HPDE6-E6E7 (cell line): Measurements from ENCODE around the gene HYAL2.

Experiments
- DNase-seq: peaks from one replicate; pipeline ENCODE4 v3.0.0; 2011; ENCODE audit warnings: missing footprints; ENCODE audit errors: extremely low spot score

The HYAL2 gene

DNA sequence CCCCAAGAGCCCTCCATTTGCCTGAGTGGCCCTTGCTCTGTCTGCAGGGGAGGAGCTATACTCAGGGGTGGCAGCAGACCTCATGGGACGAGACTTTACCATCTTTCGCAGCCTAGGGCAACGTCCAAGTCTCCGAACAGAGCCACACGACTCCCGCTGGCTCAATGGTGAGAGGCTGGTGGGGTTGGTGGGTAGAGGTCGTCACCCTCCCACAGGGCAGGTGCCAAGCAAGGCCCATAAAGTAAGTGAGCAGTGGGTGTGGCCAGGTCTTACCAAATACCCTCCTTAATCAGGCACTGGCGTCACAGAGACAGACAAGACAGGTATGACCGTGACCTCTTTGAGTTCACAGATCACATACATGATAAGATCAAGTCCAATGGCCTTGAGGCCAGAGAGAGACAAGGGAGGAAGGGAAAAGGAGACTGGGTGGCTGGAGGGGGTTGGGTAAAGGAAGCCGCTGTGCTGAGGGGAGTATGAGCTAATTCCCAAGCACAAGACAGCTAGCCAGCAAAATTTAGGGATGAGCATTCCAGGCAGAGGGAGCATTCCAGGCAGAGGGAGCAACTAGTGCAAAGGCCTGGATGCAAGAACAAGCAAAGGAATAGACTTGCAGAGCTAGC is 51.1 kb downstream of the HYAL2 start:
- no peak for DNase-seq

GRCh38 chr3:50270422-50271224 is 51.9 kb downstream of the HYAL2 start:
- no peak for DNase-seq

DNA sequence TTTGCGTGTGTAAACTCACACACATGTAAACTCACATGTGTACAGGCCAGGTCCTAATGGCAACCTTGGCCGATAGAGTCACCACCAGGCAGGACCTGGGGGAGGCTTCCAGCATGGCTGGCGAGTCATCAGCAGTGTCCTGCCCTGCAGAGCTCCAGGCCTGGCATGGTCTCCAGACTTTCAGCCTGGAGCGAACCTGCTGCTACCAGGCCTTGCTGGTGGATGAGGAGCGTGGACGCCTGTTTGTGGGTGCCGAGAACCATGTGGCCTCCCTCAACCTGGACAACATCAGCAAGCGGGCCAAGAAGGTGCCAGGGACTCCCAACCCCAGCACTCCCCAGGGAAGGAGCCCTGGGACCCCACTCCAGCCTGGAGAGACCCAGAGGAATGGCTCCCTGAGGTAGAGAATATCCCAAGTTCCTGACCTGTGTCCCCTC is 52.5 kb downstream of the HYAL2 start:
- DNase-seq = no peak

DNA sequence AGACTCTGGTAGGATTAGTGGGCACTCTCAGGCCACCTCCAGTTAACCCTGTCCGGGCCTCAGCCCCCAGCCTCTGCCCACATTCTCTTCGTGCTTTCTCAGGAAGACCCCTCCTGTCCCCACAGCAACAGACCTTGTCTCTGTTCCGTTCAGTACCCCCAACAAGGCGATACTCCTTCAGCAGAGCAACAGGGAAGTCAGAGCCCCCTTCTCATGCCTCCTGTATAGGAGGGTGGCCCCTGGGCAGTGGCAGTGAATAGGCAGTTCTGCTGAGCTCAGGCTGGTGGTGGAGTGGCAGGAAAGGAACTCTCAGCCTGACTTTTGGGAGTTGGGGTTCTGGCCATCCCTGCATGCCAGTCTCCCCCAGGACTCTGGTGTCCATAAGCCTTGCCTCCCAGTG is 53.1 kb downstream of the HYAL2 start:
- DNase-seq = no peak

GRCh38 chr3:50268703-50269451 is 53.7 kb downstream of the HYAL2 start, which contains the start of gene SEMA3B:
Gene SEMA3B, plus strand, starts transcription at chr3:50269147. Its CDS starts 94 bp downstream, at chr3:50269241.
- DNase-seq = peak; percentile 58

DNA sequence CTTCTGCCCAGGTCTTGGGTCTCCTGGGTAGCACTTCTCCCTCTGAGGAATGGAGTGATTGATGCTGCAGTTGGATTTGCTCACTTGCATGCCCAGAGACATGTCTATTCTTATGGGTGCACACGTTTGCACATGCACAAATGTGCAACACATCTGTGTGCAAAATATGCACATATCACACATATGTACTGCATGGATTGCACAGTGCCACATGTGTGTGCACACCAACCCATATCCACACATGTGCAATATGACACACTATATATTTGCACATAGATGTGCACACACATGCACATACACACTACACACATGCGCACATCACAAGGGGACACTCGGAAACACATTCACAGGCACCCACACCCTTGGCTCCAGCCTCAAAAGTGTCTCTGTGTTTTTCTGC is 54.3 kb downstream of the HYAL2 start:
- no peak for DNase-seq
